A673 (cell line): ENCODE data around the gene CYP21A2.

Experiments
- CTCF ChIP-seq: fragments of 300-800, 200-600 bp; sonication (generic); conservative IDR thresholded peaks from 2 replicates; pipeline ENCODE4 v1.5.1; 2017; ENCODE audit warnings: low read depth, mild to moderate bottlenecking, antibody characterized with exemption, low read length, moderate library complexity, mixed read lengths
- EZH2 ChIP-seq: fragments of 200-600 bp; sonication (generic); IDR thresholded peaks from 2 replicates; pipeline ENCODE4 v1.6.1; 2017; ENCODE audit warnings: borderline replicate concordance, low read depth, mild to moderate bottlenecking, mixed read lengths, antibody characterized with exemption, low read length; ENCODE audit not compliant: poor library complexity, severe bottlenecking

- TF ChIP-seq CTCF = no peak
- TF ChIP-seq EZH2 = no peak
Measured at GRCh38 chr6:32074996-32075532, 36.8 kb downstream of the CYP21A2 start.
